ENCODE results near the gene DTD2.

Gene DTD2

DNA sequence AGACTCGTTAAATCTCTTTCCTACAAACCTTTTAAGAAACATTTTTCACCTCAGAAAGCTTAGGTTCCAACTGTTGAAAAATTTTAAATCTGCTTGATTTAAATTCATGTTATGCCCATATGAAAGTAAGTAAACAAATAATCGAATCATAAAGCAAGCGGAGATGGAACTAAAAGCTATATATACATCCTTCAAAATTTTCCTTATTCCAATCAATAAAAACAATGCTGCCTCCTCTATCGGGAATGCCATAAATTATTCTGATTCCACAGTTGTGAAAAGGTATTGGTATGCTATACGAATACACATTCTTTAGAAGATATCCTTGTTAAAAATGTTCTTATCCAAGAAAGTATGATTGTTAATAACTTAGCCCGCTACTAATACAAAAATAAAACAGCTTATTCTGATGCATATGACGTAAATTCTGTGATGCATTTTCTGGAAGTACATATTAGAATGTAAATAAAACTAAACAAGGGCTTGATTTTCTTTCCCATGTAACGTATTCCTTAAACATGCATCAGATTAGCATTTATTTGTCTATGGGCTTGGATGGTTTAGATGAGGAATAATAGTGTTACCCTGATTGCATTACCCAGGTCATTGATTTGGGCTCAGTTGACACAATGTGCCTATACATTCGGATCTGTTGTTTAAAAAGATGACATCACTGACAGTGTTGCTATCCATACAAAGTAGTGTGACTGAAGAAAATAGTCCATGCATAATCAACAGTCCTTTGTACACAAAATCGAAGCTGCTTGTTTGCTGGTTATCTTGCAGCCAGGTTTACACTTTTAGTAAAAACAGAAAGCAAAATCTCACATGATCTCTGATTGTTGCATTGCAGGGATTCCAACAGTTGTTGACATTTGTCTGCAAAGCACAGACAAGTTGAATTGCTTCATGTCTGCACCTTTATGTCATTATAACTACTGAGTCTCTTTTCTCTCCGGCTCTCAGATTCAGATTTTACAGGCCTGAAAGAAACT, 656 bp upstream of the DTD2 start:
- TF ChIP-seq CTCF (IDR thresholded peaks at IDR 0.05): no peak

DNA sequence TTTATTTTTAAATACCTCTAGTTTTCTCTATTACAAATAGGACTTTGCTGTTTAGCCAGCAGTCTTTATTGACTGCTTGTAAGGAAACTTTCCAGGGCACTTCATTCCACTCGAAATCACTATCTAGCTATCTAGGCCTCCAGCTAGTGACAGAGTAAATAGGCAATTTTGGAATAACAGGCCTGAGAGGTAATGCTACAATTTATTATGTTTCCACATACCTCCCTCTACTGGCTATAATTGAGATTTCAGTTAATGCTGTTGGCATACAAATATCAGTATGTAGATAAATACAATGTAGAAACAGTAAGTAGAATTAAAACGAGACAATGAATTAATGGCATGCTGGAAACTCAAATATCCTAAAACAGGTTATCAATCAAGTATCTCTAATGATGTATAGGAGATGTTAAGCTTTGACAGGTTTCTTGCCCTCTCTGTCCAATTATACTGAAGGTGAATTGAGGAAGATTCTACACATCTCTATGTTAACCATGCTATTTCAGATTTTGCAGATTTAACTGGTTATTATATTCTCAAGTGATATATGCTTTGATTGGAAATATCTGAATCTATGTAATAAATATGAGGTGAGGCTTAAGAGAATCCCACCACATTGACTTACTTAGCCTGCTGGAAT, 7.2 kb downstream of the DTD2 start:
- peak; percentile 73 for TF ChIP-seq CTCF (IDR thresholded peaks at IDR 0.05)

- no peak for TF ChIP-seq CTCF (IDR thresholded peaks at IDR 0.05)
Observed at GRCh38 chr14:31449136-31449535, 8.2 kb downstream of the DTD2 start.

DNA sequence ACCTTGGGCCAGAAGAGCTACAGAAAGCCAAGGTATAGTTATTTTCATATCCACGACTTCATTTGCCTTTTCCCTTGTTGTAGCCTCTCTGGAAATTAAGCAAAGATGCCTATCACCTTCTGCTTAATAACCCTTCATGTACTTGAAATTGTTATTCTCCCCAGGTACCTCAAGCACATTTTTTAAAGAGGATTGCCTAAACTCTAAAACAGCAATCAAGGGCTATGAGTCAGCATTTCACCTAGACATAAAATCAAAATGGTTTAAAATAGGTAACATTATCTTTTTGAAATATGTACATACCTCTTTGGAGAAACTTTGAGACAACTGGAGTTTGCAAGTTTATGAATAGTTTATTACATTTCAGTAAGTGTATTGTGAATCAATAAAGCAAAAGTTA, 11.6 kb downstream of the DTD2 start:
- TF ChIP-seq CTCF (IDR thresholded peaks at IDR 0.05): no peak

GRCh38 chr14:31442284-31442683, 15.0 kb downstream of the DTD2 start:
- no peak for TF ChIP-seq CTCF (IDR thresholded peaks at IDR 0.05)

GRCh38 chr14:31441273-31442111, 15.8 kb downstream of the DTD2 start:
- TF ChIP-seq CTCF (IDR thresholded peaks at IDR 0.05): no peak

- no peak for TF ChIP-seq CTCF (IDR thresholded peaks at IDR 0.05)
Observed at GRCh38 chr14:31440280-31440679, 17.0 kb downstream of the DTD2 start.

Measured in LNCAP (cell line).